ENCODE measurements around the gene CARMIL1.

Gene CARMIL1

DNA sequence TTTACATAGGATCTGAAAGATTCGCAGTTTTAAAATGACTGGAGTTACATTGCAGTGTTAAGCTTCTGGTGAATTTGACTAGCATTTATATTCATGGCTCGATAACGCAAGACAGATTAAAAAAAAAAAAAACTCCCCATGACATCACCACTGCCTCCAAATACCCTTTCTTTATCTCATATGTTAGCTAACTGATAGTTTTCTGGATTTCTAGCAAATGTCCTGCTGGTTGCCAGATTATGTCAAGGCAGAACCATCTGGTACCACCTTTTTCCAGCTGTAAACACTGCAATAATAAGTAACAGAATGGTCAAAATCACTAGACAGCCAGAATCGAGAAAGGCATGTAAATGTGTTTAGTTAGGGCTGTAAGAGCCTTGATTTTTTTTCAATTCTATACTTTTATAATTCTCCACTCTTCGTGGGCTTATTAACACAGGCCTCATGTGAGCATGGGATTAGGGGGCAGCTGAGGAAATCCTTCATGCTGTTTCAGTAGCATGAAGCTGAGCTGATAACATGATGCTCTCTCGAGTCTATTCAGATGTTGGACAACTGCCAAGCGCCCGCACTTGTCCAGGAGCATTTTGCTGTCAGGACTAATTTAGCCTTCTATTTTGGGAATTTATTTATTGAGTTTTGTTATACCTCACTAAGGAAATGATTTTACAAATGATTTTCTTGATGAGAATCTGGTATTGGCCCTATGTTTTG, 206.8 kb downstream of the CARMIL1 start:
- peak; percentile 98 for DNase-seq

DNA sequence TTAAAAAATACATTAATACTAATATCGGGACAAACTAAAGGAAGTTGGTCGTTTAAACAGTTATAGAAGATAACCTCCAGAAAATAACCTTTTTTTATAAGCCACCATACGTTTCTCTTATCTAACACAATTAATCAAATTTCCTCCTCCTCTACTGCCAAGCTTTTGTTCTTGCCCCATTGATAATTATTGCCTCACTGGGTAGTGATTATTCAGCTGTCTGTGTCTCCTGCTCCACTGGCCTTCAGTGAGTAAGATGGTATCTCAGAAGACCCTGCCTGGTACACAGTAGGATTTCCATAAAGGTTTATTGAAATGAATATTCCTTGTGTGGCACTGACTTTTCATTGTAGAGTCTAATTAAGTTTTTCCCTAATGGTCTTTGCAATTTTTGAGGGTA, 207.4 kb downstream of the CARMIL1 start:
- peak; percentile 19 for DNase-seq

DNA sequence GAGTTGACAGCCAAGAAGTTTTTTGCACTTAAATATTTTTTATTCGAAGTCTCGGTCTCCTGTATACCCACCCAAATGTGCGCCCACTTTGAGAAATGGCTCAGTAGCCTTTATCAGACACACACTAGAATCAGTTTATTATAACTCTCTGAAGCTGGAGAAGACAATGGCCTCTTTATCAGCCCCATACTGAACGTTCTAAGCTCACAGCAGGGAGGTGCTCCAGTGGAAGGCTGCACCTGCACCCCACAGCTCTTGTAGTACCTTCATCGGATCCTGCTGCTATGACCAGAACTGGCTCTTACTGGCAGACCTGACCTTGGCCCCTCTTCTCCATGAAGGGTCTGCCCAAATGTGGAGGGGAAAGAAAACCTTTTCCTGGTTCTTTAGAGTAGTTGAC, 207.8 kb downstream of the CARMIL1 start:
- DNase-seq: no peak

DNA sequence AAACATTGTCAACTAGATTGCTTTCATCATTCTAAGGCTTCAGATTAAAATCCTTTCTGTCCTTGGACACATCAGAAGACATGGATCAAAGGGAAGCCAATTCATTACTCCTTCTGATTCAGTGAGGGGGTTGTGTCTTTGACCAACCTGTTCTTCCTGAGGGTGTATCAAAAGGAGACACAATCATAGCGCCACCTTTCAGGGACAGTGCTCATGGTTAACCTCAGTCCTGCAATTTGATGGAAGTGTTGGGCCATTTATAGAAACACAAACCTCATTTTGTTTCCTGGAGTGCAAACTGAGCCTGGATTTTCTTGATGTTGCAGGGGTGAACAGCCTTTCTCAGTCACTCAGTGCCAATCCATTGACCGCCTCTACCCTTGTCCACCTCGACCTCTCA, 209.0 kb downstream of the CARMIL1 start:
- peak; percentile 56 for DNase-seq

DNA sequence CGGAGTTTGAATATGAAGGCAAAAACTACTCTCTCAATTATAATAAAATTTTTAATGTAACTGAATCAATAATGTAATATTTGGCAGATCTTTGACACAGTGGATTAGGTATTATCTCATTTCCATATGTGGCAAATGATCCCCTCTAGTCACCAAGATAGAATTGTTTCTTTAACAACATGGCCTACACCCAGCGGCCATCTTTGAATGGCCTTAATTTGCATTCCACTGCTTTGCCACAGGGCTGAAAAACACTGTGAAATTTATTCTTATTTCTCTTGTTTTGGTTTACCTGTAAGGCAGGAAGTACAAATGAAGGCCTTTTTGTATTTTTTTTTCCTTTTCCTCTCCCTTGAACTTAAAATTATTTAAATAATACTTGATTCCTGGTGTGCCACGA, 210.2 kb downstream of the CARMIL1 start:
- no peak for DNase-seq

DNA sequence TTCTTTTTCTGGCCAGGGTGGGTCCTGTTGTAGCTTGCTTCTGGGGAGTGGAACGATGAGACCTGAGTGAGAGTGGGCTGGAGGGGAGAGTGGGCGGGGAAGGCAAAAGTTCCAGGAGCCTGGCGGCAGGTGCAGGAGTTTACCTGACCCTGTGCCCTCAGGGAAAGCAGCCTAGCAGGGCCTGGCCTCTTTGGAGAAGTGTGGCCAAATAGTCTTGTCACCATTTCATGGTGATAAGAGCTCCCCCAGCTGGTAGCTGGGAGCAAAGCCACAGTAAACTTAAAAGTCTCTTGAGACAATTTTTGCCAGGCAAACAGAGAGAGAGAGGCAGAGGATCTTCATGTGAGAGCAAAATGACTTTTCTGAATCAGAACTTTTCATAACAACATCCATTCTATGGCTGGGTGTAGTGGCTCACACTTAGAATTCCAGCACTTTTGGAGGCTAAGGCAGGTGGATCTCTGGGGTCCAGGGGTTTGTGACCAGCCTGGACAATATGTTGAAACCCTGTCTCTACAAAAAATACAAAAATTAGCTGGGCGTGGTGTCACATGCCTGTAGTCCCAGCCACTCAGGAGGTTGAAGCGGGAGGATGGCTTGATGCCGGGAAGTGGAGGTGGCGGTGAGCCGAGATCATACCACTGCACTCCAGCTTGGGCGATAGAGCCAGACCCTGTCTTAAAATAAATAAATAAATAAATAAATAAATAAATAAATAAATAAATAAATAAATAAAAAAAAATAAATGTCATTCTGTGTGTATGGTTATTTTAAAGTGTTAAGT, 211.0 kb downstream of the CARMIL1 start:
- DNase-seq: peak; percentile 94

DNA sequence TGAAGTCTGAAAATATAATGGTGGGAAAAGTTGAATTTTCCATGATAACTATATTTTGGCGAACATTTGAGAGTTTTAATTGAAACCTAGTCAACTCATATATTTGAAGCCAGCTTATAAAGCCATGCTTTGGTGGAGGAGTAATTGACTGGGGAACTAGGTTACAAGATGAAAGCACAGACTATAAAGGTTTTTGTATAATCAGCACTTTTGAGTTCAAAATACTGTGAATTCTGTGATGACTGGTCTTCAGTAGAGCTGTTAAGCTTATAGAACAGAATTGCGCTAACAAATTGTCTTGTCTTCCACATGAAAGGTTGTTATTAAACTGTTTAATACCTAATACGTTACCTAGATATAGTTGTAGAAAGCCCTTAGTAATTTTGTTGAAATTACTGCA, 213.8 kb downstream of the CARMIL1 start:
- no peak for DNase-seq

DNA sequence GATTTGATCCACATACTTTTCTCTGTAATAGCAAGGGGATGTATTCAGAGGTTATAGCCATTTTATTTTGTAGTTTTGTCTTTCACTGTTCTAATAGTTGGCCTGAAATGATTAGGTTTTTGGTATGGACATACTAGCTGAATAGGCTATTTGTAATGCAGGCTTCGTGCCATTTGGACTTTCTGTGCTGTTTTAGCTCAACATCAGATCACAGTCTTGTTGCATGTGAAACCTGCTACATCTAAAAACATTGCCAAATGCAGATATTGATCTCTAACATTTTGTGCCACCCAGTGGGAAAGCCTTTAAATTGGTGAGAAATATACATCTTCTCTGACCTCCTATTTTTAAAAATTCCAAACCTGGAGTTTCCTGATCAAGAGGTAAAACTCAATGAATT, 215.3 kb downstream of the CARMIL1 start:
- DNase-seq: no peak

DNA sequence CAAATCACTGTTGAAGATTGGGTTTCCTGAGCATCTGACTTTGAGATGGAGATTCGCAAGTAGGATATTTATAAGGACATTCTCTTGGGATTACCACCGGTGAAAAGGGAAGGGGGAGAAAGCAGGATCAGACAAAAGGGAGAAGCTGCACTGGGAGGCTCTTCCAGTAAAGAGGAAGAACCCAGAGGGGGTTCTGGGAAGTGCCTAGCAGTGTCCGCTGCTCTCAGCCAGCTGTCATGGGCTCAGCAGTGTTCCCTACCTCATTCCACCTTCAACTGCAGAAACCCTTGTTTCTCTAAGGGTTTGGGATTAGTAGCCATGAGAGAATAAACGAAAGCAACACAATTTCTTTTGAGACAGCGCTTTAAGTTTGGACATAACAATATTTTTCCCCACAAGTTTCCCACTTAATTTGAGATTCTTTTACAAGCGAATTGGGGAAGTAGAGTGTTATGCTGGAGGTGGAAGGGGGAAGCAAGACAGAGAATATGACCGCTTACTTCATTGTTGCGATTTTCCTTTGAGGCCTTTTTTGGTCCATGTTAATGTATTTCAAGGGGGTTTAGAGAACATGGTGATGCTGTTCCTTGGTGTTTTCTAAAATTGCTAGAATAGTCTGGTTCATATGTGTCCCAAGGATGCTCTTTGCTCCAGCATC, 218.3 kb downstream of the CARMIL1 start:
- peak; percentile 33 for DNase-seq

DNA sequence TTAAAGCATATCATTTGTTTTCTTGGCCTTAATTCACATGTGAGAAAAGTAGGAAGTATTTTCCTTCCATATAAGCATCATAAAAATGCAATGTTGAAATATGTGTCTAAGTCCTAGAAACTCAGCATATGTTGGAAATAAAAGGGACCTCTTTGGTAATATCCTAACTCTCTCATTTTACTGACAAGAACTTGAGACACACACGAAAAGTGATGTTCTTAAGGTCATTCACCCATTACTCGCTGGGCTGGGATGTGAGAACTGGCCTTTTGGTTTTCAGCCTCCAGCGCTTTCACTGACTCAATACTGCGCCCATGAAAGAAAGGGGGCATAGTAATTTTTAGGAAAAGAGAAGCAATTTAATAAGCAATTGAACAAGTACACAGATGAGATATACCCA, 219.3 kb downstream of the CARMIL1 start:
- no peak for DNase-seq

DNA sequence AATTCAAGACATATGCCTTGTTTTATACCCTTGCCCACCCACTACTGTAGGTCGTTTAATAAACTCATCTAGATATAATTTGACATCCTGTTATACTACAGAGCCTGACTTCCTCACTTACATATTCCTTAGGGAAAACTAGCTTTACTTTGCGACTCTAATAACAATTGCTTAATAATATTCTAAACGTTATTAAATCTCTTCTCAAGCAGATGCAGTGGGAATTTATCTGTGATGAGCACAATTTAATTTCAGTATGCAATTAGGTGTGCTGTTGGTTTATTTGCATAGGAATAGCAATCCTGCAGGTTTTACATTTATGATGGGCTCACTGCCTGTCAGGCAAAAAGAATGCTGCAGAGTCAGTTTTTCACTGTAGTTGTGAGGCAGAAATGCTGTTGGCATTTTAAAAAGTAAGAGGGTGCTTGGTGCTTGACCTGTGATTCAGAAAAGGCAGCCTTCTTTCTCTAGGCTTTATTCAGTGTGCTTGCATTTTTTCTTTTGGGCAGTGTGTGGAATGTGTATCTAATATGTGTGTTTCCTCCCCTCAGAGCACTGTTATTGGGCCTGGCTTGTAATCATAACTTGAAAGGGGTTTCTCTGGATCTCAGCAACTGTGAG, 220.6 kb downstream of the CARMIL1 start:
- DNase-seq: no peak

DNA sequence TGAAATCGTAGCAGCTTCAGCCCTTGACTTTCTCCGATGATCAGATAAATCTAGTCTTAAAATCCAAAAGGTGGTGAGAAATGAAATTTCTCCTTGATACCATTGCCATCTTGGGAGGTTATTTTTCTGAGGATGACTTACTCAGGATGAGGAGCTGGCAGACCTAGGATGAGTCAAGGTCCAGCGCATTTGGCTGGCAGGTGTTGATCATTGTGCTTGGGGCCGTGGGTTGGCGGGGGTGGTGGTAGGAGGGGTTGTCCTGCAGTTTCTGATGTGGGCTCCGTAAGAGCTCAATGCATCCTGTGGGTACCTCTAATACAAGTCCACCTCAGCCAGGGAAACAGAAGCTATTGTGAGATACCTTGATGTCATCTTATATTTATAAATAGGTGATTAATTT, 224.5 kb downstream of the CARMIL1 start:
- peak; percentile 28 for DNase-seq

DNA sequence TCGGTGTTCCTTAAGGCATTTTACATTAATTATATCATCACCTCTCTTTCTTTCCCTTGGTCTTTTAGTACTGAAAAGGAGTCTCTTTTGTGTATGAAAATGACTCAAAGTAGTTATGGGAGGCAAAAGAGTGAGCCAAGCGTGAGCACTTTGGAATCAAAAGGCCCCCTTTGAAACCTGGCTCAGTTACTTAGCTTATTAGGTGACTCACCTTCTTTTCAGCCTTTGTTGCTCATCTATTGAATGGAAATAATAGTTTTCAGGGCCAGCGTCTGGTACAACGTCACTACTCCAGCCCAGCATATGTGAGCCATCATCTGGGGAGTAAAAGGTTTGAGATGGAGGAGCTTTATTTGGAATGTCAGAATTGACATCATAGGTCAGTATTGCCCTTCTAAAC, 225.5 kb downstream of the CARMIL1 start:
- DNase-seq: no peak

DNA sequence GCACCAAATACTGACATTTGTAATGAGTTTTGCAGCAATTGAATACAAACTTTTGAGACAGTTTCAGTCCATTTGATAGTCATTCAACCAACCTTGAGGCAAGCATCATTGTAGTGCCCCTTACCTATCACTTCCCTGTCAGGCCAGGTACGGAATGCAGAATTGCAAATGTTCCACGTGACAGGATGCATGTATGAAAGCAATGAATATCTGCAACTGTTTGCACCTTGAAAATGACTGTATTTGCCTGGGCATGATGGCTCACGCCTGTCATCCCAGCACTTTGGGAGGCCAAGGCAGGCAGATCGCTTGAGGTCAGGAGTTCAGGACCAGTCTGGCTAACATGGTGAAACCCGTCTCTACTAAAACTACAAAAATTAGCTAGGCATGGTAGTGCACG, 226.8 kb downstream of the CARMIL1 start:
- DNase-seq: no peak

DNA sequence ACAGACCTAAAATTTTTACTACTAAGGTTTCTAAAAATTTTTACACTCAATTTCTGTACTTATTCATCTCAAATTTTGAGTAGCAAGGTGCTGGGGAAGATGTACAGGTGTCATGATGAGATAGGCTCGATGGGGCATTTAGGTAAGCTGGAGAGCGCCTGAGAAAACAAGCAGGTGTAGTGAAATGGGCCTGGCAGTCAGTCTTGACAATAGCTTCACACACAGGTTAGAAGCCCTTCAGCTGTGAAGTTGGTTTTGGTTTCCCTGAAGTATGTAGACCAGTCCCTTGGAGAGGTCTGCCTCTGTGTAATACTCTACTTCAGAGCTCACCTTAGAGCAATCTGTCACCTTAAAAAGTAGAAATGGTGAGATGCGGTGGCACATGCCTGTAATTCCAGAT, 228.9 kb downstream of the CARMIL1 start:
- no peak for DNase-seq

DNA sequence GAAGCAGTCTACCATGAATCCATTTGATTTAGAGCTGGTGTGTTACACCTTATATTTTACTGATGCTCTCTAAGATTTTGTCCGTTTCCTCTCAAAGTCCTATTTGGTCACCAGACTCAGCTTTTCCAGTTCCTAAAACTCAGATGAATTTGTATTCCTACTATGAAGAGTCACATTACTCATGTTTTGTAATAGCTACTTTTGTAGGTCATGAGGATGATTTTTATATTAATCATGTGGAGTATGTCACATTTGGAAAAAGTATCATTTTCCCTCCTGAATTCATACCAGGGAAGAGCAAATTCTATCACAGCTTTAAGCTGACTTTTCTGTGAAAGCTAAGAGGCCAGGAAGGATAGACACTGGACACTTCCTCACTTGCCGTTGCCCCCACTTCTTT, 232.2 kb downstream of the CARMIL1 start:
- DNase-seq: no peak

DNA sequence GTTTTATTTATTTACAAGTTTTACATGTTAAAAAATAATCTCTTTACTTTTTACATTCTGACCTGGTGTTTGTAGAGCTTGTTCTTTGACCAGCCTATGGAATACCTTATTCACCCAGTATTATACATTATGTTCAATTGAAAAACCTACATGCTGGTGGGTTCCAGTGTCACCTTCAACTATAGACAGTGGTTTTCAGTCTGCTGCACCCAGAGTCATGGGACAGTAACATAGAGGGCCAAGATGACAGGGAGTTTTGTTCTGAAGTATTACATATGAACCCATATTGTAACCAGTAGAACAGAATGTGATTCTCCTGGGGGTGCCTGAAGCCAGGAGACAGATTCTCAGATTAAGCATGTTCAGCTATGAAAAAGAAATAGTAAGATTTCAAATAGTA, 233.4 kb downstream of the CARMIL1 start:
- DNase-seq: no peak

DNA sequence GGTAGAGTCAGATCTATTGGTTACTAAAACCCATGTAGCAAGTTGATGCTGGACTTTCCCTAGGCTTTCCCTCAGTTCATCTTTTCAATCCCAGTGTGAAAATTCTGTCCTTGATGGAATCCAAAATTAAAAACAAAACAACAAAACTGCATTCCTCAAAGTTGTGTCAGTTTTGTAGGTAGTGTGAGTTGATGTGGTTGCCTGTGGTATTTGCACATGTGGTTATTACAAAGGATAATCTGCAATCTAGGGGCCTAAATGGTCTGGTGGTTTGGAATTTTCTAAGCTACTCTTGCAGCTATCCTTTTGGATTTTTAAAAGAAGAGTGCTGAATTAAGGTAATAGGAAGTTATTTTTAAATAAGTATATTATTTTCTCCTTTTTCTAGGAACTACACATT, 240.7 kb downstream of the CARMIL1 start:
- no peak for DNase-seq

DNA sequence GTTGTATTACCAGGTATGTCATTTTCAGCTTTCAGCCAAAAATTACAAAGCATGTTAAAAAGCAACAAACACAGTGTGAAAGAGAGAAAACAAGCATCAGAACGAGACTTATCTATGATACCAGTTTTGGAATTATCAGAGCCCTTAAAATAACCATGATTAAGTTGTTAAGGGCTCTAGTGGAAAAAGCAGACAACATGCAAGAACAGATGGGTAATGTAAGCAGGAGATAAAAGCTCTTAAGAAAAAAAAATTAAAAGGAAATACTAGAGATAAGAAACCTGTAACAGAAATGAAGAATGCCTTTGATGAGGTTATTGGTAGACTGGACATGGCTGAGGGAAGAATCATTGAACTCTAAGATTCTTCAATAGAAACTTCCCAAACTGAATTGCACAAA, 245.4 kb downstream of the CARMIL1 start:
- DNase-seq: no peak

DNA sequence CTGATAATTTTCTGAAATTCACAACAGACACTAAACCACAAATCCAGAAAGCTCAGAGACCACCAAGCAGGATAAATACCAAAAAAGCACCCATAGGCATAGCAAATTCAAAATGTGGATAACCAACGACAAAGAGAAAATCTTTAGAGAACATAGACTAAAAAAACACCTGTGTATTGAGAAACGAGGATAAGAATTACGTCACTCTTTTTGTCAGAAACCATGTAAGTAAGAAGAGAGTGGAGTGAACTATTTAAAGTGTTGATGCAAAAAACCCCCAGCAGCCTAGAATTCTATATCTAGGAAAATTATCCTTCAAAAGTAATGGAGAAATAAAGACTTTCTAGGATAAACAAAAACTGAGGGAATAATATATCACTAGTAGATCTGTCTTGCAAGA, 245.9 kb downstream of the CARMIL1 start:
- no peak for DNase-seq

DNA sequence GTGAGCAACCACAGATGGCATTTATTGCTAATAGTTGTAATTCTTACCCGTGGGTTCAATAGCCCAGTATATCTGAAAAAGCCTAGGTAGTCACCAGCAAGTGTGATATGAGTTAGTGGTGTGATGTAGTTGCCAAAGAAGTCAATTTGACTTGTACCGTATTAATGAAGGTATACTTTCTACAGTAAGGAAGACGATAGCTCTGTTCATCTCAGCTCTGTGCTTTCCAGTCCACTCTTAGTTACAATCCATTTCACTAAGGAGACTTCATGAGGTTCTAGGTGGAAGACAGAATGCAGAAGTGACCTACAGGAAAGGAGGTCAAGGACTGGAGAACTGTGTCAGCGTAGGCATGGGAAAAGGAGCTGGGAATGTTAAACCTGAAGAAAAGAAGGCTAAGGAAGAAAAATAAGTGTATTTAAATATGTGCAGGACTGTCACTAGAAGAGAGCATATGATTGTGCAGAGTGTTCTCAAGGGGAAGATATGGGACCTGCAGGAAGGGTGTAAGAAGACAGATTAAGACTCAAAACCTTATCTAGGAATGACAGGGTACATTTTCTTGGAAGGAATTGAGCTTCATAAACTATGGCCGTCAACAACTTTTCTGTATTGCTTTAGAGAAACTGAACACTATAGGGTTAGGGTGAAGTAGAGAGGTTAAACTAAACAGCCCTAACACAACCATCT, 255.9 kb downstream of the CARMIL1 start:
- DNase-seq: no peak

DNA sequence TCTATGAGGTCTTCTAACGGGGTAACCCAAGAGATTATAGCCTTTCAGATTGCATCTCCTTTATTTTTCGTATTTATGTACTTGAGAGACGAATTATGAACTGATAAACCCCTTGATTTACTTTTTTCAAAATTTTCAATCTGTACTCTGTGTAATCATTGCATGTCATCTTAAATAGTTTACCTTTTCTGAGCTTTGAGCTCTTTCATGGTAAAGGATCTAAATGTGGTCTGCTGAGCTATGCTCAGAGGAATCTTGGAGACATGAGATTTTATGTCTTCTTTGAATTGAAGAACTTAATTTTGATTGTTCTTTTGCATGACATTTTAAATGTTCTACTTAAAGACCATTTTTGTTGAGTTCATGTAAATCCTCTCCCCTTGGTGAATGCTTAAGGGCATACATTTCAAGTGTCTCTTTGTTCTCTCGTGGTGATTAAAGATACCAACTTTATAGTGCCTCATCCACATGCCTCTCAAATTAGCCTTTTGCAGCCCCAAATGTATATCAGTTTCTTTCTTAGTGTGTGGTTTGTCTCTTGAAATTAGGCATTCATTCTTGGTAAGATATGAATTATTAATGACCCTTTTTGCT, 256.6 kb downstream of the CARMIL1 start:
- no peak for DNase-seq

DNA sequence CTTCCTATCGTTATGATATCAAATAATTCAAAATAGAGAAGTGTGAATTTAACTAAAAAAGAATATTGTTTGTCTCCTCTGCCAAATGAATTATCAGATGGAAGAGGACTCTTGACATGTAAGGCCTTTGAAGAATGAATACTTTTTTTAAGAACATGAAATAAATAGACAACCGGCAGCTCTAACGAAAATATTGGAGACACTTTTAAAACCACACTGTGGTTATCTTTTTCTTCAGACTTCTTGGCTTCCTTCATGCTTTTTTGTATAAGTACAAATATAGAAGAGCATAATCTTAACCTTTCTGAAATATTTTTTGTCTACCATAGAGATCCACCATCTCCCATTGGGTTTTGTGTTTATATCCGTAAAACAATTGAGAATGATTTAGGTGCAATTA, 257.6 kb downstream of the CARMIL1 start:
- no peak for DNase-seq

Data from NCI-H82 (cell line).